Mesodermal cell (in vitro differentiated cells): Measurements from ENCODE around the gene SORBS2.

Source experiments
- H3K27ac ChIP-seq: 2 replicates; pipeline ENCODE4 v1.7.0; 2013; ENCODE audit warnings: mild to moderate bottlenecking, low read depth, low read length, moderate library complexity; ENCODE audit not compliant: severe bottlenecking
- H3K36me3 ChIP-seq: 2 replicates; pipeline ENCODE4 v1.7.1; 2013; ENCODE audit warnings: mild to moderate bottlenecking, low read length, moderate library complexity; ENCODE audit not compliant: control insufficient read depth, insufficient read depth
- H3K4me1 ChIP-seq: one replicate; pipeline ENCODE4 v1.7.1; 2013; ENCODE audit warnings: mild to moderate bottlenecking, low read length; ENCODE audit not compliant: insufficient read depth, control insufficient read depth, poor library complexity, severe bottlenecking
- H3K4me3 ChIP-seq: 2 replicates; pipeline ENCODE4 v1.7.0; 2013; ENCODE audit warnings: low read length, control low read depth, mild to moderate bottlenecking; ENCODE audit not compliant: insufficient read depth, poor library complexity, severe bottlenecking; ENCODE audit errors: extremely low read depth
- H3K9me3 ChIP-seq: 2 replicates; pipeline ENCODE4 v1.7.1; 2013; ENCODE audit warnings: mild to moderate bottlenecking, low read length, moderate library complexity; ENCODE audit not compliant: control insufficient read depth
- WGBS, 2 experiments: methylation state at CpG; one replicate each; pipeline ENCODE4 v1.1.5; 2013; ENCODE audit warnings: missing lambda C conversion rate in 2 of 2; ENCODE audit not compliant: insufficient coverage in 2 of 2; 5-methylcytosine and 5-hydroxymethylcytosine counted together

SORBS2 gene

GRCh38 chr4:185773419-185773818 lies 38.6 kb downstream of the SORBS2 start:
- H3K27ac ChIP-seq = no peak overlapping the region
- WGBS, 2 experiments = 27 to 33% methylated on average over 3 to 8 of the region's 11 CpGs
- H3K9me3 ChIP-seq = no peaks in the 10 kb centered on the region
- peaks cover 12% of the 10 kb centered on the region for H3K4me1 ChIP-seq
- peak overlapping the region; percentile 29 for H3K4me3 ChIP-seq
- no peaks in the 10 kb centered on the region for H3K36me3 ChIP-seq

DNA sequence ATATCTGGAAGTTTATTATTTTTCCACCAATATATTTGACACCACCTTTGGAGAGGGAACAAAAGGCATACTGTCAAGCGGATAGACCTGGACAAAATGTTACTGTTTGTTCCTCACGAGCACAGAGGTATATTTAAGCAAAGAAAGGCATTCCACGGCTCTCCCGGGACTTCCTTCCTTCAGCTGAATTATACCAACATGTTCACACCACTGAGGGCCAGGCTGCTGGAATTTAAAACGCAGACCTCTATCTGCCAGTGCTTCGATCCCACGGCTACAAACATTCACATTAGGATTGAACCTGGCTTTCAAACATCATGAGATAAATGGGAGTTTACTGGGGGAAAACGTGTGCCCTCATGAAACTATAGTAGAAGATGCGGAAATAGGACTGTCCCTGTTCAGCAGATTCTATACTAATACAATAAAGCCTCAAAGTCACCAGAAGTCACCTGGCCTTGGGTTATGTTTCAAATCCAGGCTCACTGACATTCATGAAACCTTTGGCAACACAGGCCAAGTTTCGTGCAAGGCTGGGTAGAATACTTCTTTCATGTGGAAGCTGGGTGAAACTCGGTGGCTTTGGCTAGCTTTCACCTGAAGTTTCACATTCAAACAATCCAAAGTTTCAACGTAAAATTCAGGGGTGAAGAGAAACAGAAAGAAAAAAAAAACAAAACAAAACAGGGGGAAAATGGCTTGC lies 39.5 kb downstream of the SORBS2 start:
- 90 to 98% methylated on average over 5 to 6 of the region's 12 CpGs for WGBS, 2 experiments

DNA sequence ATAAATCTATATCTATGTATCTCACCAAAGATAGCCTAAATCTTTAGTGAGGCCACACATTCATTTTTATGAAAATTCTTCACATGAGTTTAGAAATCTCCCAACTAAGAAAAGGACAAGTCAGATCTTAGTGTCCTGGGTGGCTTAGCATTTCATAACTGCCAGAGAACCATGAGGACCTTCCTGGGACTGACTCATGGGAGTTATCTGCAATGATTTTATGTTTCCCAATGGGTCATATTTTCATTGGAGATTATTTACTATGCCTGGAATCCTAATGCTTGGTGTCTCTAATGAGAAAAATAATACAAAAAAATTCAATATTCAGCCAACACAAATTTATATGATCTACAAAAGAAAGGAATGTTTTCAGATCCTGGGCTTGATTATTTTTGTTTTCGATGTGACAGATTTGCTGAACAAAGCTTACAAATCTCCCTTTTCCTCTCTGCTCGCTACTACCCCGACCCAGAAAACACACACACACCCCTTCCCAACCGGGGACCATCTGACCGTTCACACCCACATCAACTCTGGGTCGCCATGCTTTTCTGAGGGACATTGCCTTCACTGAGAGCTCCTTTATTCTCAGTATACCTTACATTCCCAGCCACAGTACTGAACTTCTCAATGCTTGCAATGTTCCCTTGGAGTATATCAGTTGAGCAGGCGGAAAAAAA lies 40.1 kb downstream of the SORBS2 start:
- H3K27ac ChIP-seq = no peak overlapping the region
- WGBS, 2 experiments = 94 to 97% methylated on average over 4 to 6 of the region's 7 CpGs
- no peaks in the 10 kb centered on the region for H3K36me3 ChIP-seq
- H3K4me3 ChIP-seq = no peak overlapping the region
- H3K9me3 ChIP-seq = no peaks in the 10 kb centered on the region
- H3K4me1 ChIP-seq = peaks cover 12% of the 10 kb centered on the region

More for the DNA sequence above, 39.5 kb downstream of the SORBS2 start:
- Histone ChIP-seq H3K4me3 (no peak overlapping the region), H3K27ac (no peak overlapping the region), H3K36me3 (no peaks in the 10 kb centered on the region), H3K9me3 (no peaks in the 10 kb centered on the region), H3K4me1 (peaks cover 12% of the 10 kb centered on the region)

- 92 to 96% methylated on average over 3 to 4 of the region's 4 CpGs for WGBS, 2 experiments
Observed at GRCh38 chr4:185767528-185767927, 44.5 kb downstream of the SORBS2 start.

DNA sequence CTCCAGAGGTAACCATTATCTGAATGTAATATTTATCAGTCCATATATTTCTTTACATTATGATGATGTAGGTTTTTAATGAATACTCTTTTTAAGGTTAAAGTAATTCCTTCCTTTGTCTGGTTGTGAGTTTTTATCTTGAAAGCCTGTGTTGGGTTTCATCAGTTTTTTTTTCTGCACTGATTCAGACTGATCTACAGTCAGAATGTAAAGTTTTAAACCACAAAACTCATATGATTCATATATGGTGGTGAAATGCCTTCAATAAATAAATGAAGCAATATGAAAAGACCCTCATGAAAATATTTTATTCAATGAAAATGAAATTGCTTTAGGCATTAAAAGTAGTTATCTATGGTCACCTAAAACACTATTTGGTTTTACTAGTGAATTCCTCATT lies 47.1 kb downstream of the SORBS2 start:
- H3K9me3 ChIP-seq = no peaks in the 10 kb centered on the region

More at GRCh38 chr4:185767528-185767927, 44.5 kb downstream of the SORBS2 start:
- Histone ChIP-seq H3K4me1 (no peaks in the 10 kb centered on the region), H3K27ac (no peak overlapping the region), H3K9me3 (no peaks in the 10 kb centered on the region), H3K4me3 (no peak overlapping the region), H3K36me3 (no peaks in the 10 kb centered on the region)

DNA sequence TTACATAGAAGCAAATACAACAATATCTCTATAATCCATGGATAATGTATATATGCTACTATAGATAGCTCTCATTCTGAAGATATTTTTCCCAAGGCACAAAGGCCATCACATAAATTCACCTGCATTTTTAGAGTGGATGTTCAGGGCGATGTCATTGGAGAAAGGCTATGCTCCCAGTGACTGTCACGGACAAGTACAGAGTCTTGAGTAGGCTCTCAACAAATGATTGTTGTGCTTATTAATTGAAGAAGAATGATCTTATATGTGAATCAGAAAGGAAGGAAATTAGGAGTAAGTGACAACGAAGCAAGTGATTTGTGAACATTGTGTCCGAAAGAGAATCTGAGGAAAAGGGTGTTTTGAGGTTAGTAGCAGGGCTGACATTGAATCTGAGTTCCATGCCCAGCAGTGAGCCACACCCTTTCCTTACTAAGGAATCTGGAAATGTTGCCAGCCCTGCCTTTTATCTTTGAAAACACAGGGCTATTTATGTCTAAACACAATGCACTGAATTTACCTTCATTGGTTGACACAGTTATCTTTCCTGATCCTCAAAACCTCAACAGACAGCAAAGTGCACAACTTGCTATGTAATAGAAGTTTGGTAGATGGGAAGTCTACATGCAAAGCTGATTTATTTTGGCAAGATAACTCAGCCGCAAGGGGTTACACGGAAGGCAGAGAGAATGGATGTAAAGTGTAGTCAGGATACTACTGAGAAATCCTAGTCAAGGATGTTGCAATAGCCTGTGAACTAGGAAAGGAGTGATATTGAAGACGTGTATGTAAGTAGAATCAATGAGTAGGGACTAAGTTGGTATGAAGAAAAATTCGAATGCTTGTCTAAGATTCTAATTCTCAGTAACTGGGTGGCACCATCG lies 50.4 kb downstream of the SORBS2 start:
- H3K4me1 ChIP-seq = no peaks in the 10 kb centered on the region
- H3K36me3 ChIP-seq = no peaks in the 10 kb centered on the region
- H3K27ac ChIP-seq = no peak overlapping the region
- WGBS, 2 experiments = 88 to 91% methylated on average over 9 of the region's 9 CpGs
- H3K4me3 ChIP-seq = no peak overlapping the region
- no peaks in the 10 kb centered on the region for H3K9me3 ChIP-seq

More for the DNA sequence above, 47.1 kb downstream of the SORBS2 start:
- Histone ChIP-seq H3K4me1 (no peaks in the 10 kb centered on the region), H3K36me3 (no peaks in the 10 kb centered on the region), H3K4me3 (no peak overlapping the region), H3K27ac (no peak overlapping the region)

DNA sequence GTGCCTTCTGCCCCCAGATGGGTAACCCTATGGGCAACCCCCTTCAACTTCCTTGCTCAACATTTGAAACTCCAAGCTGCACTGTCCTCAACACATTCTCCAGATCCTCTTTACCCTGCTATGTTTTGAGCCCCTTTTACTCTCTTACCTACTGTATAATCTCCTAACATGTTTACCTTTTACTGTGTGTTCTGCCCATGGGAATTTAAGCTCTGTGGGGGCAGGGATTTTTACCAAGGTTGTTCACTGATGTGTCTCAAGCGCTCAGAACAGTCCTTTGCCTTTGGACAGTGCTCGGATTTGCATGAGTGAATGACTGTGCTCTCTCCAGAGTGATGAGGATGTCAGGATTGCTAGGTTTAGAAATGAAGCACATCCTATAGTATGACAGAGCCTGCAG lies 53.2 kb downstream of the SORBS2 start:
- Histone ChIP-seq H3K36me3 (no peaks in the 10 kb centered on the region), H3K9me3 (no peaks in the 10 kb centered on the region), H3K4me1 (no peaks in the 10 kb centered on the region), H3K27ac (no peak overlapping the region), H3K4me3 (no peak overlapping the region)
- 100% methylated on average over 1 to 2 of the region's 2 CpGs for WGBS, 2 experiments

- Histone ChIP-seq H3K9me3 (no peaks in the 10 kb centered on the region), H3K36me3 (no peaks in the 10 kb centered on the region), H3K4me3 (no peak overlapping the region), H3K4me1 (no peaks in the 10 kb centered on the region), H3K27ac (no peak overlapping the region)
Observed at GRCh38 chr4:185755451-185755850, 56.5 kb downstream of the SORBS2 start.

DNA sequence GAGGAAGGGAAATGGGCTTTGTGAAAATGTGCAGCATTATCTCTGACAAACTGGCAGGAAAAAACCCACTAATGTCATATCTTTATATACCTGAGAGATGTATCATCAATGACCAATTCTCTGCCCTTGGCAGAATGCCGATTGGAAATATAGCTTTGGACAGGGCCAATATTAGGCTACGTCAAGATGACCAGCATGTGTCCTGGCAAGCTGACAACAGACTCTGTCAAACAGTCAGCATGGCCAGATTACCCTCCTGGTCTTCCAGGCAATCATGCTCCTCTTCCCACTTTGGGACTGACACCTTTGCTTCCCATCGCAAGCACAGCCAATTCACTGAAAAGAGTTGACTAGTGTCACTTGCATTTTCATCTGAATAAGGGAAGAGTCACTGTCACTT lies 57.0 kb downstream of the SORBS2 start:
- H3K27ac ChIP-seq = no peak overlapping the region
- H3K36me3 ChIP-seq = no peaks in the 10 kb centered on the region
- no peaks in the 10 kb centered on the region for H3K9me3 ChIP-seq
- no peak overlapping the region for H3K4me3 ChIP-seq
- H3K4me1 ChIP-seq = no peaks in the 10 kb centered on the region
- WGBS, 2 experiments = 93 to 100% methylated on average over 2 of the region's 3 CpGs

- Histone ChIP-seq H3K4me3 (no peak overlapping the region), H3K4me1 (no peaks in the 10 kb centered on the region), H3K27ac (no peak overlapping the region), H3K36me3 (no peaks in the 10 kb centered on the region), H3K9me3 (no peaks in the 10 kb centered on the region)
- WGBS, 2 experiments = 91 to 92% methylated on average over 4 of the region's 5 CpGs
Observed at GRCh38 chr4:185752872-185753271, 59.1 kb downstream of the SORBS2 start.
